ENCODE data around the gene GAN.

Gene GAN

DNA sequence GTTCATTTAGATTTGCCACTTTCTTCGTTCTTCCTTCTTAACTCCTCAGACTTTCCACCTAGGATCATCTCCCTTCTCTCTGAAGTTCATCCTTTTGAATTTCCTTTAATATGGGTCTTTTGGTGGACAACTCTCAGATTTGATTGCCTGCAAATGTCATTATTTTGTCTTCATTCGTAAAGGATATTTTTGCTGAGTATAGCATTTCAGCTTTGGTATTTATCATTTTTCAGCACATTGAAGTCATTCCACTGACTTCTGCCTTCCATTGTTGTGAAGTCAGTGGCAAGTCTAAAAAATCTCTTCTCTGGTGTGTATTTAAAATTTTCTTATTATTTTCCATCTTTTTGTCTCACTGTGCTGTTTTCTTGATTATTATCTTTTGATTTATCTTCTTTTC, 45.4 kb downstream of the GAN start:
- no peaks in the 10 kb centered on the region for H3K9me3 Mint-ChIP-seq
- no peaks in the 10 kb centered on the region for H3K27me3 Mint-ChIP-seq (ENCODE audit: low read depth)
- no peaks in the 10 kb centered on the region for H3K4me1 Mint-ChIP-seq
- TF ChIP-seq, protein P1, sequence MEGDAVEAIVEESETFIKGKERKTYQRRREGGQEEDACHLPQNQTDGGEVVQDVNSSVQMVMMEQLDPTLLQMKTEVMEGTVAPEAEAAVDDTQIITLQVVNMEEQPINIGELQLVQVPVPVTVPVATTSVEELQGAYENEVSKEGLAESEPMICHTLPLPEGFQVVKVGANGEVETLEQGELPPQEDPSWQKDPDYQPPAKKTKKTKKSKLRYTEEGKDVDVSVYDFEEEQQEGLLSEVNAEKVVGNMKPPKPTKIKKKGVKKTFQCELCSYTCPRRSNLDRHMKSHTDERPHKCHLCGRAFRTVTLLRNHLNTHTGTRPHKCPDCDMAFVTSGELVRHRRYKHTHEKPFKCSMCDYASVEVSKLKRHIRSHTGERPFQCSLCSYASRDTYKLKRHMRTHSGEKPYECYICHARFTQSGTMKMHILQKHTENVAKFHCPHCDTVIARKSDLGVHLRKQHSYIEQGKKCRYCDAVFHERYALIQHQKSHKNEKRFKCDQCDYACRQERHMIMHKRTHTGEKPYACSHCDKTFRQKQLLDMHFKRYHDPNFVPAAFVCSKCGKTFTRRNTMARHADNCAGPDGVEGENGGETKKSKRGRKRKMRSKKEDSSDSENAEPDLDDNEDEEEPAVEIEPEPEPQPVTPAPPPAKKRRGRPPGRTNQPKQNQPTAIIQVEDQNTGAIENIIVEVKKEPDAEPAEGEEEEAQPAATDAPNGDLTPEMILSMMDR (IDR thresholded peaks at IDR 0.05; ENCODE audit: unreplicated experiment in 3 of 3), result no peak
- H3K4me3 Mint-ChIP-seq, result no peak overlapping the region
- H3K27ac Mint-ChIP-seq, result no peak overlapping the region
- peaks cover 38% of the 10 kb centered on the region for H3K36me3 Mint-ChIP-seq (ENCODE audit: low read depth)

DNA sequence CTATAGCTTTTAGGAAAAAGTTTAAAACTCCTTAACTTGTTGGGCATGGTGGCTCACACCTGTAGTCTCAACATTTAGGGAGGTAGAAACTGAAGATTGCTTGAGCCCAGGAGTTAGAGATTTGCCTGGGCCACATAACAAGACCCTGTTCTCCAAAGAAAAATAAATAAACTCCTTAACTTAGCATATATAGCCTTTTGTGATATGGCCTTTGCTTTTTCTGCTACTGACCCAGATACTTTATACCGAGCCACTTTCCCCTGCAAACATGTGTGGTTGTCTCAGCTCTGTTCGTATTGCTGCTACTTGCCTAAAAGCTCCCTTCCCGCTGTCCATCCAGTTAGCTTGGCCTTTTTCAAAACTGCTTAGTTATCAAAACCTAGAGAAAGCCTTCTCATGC, 51.0 kb downstream of the GAN start:
- Mint-ChIP-seq H3K27me3 (ENCODE audit: low read depth) (no peaks in the 10 kb centered on the region), H3K27ac (no peak overlapping the region), H3K4me3 (no peak overlapping the region), H3K4me1 (no peaks in the 10 kb centered on the region), H3K36me3 (ENCODE audit: low read depth) (peaks cover 50% of the 10 kb centered on the region), H3K9me3 (no peaks in the 10 kb centered on the region)
- TF ChIP-seq, protein P1 (IDR thresholded peaks at IDR 0.05; ENCODE audit: unreplicated experiment in 3 of 3), result no peak

DNA sequence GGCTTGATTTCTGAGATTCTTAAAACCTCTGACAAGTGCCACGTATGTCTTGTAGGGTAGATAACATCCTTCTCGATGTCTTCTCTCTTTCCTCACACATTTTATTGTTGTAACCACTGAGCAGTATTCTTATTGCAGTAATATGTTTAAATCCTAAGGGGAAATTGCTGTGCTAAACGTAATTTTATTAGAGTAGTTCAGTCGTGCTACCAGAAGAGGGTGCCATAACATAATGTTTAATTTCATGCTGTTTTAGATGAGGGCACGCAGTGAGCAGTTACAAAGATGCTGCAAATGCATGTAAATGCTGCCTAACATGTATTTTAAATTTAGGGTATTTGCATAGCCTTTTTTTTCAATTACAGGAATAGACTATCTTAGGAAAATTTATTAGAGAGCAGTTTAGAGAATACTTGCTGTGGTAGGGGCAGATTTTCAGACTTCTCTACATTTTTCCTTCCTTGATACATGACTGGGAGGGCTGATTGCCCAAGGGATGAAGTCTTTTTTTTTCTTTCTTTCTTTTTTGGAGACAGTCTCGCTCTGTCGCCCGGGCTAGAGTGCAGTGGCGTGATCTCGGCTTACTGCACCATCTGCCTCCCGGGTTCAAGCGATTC, 51.7 kb downstream of the GAN start:
- no peaks in the 10 kb centered on the region for H3K4me1 Mint-ChIP-seq
- H3K4me3 Mint-ChIP-seq, result no peak overlapping the region
- no peaks in the 10 kb centered on the region for H3K9me3 Mint-ChIP-seq
- no peaks in the 10 kb centered on the region for H3K27me3 Mint-ChIP-seq (ENCODE audit: low read depth)
- H3K36me3 Mint-ChIP-seq (ENCODE audit: low read depth), result peaks cover 51% of the 10 kb centered on the region
- TF ChIP-seq, protein P1 (IDR thresholded peaks at IDR 0.05; ENCODE audit: unreplicated experiment in 3 of 3), result peak; percentile 61 to 74 (median 73)
- H3K27ac Mint-ChIP-seq, result no peak overlapping the region

DNA sequence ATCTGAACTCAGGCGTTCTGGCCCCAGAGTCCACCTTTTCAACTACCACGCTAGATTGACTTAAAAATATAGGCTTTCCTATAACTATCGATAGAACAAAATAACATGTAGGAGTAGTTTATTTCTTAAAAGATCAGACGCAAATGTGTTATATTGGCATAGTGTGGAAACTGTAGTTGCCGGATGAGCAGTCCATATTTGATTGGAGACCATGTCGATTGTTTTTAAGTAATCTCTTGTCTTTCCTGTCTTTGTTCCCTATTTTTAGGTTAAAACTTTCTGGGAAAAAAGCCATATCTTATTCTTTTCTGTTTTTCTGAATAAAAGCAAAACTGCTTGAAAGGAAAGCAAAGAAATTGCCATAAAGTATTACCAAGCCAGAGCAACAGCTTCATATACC, 53.1 kb downstream of the GAN start:
- Mint-ChIP-seq H3K27me3 (ENCODE audit: low read depth) (no peaks in the 10 kb centered on the region), H3K36me3 (ENCODE audit: low read depth) (peaks cover 49% of the 10 kb centered on the region), H3K27ac (no peak overlapping the region), H3K4me3 (no peak overlapping the region), H3K4me1 (no peaks in the 10 kb centered on the region), H3K9me3 (no peaks in the 10 kb centered on the region)
- TF ChIP-seq, protein P1 (IDR thresholded peaks at IDR 0.05; ENCODE audit: unreplicated experiment in 3 of 3), result no peak

DNA sequence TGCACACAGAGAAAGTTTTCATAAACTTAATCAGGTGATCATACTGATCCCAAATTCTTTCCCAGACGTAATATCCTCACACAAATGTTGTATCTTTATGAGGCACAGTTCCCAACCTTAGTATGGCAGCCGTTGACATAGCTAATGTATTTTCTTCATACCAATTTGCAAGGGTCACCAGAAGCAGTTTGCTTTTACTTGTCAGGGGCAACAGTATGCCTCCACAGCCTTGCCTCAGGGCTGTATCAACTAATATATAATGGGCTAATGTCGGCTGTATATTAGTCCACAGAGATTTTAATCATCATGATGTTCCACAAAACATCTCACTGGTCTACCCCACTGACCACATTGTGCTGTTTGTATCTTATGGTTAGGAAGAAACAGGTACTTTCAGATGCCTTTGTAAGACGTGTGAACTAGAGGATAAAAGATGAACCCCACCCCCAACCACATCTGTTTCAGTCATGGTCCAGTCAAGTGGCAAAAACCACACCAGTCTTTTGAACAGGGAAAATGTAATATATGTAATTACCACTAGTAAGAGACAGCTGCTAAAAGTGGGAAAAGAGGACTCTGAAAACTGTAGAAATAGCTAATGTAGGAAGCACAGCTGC, 55.2 kb downstream of the GAN start:
- peaks cover 47% of the 10 kb centered on the region for H3K36me3 Mint-ChIP-seq (ENCODE audit: low read depth)
- H3K4me1 Mint-ChIP-seq, result no peaks in the 10 kb centered on the region
- TF ChIP-seq, protein P1 (IDR thresholded peaks at IDR 0.05; ENCODE audit: unreplicated experiment in 3 of 3), result no peak

DNA sequence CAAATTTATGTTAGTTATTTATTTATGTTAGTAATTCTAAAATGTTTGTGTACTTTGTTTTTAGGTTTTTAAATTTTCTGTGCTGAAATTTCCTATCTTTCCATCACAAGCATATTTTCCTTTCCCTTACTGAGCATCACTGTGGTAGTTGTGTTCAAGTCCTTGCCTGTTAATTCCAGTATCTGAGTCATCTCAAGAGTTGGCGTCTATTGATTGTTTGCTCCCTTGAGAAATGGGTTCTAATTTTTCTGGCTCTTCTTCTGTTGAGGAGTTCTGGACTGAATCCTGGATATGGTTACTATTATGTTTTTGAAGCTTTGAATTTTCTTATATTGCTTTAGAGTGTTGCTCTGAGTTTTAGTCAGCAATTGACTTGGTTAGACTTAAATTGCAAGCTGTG, 56.3 kb downstream of the GAN start:
- Mint-ChIP-seq H3K27me3 (ENCODE audit: low read depth) (no peaks in the 10 kb centered on the region), H3K27ac (no peak overlapping the region), H3K36me3 (ENCODE audit: low read depth) (peaks cover 42% of the 10 kb centered on the region), H3K4me1 (no peaks in the 10 kb centered on the region), H3K9me3 (no peaks in the 10 kb centered on the region), H3K4me3 (no peak overlapping the region)
- TF ChIP-seq, protein P1 (IDR thresholded peaks at IDR 0.05; ENCODE audit: unreplicated experiment in 3 of 3), result no peak

More for the DNA sequence above, 55.2 kb downstream of the GAN start:
- Mint-ChIP-seq H3K27me3 (ENCODE audit: low read depth) (no peaks in the 10 kb centered on the region), H3K4me3 (no peak overlapping the region), H3K9me3 (no peaks in the 10 kb centered on the region), H3K27ac (no peak overlapping the region)
